HepG2 (cell line): ENCODE measurements around the gene GMPPA. TPM values are rescaled to one million over a fixed set of nuclear protein-coding genes. Genes with fewer than 3 reads are reported as not detected.

Experiments used
- AHDC1 ChIP-seq: sonication (generic); formaldehyde crosslinking; IDR thresholded peaks from 2 replicates; pipeline ENCODE4 v1.5.1; 2020; ENCODE audit warnings: mild to moderate bottlenecking, missing genetic modification reagents, borderline replicate concordance
- ATF7 ChIP-seq, 2 experiments: fragments of 450-650 bp in 1 of 2; sonication (generic) in 1 of 2; formaldehyde crosslinking in 1 of 2; IDR thresholded peaks; 2 replicates each; pipeline versions ENCODE4 v1.4.0 to v1.6.1; 2016 to 2020; ENCODE audit warnings: antibody characterized with exemption in 1 of 2, mild to moderate bottlenecking in 1 of 2, missing genetic modification reagents in 1 of 2
- FOXO4 ChIP-seq: sonication (generic); formaldehyde crosslinking; conservative IDR thresholded peaks from 2 replicates; pipeline ENCODE4 v1.8.1; 2023; ENCODE audit warnings: missing genetic modification reagents
- RAD51 ChIP-seq: fragments of 450-650 bp; IDR thresholded peaks from 2 replicates; pipeline ENCODE4 v1.6.1; 2016; ENCODE audit warnings: borderline replicate concordance
- SNAPC4 ChIP-seq: sonication (generic); formaldehyde crosslinking; IDR thresholded peaks from 2 replicates; pipeline ENCODE4 v1.4.0; 2020; ENCODE audit warnings: mild to moderate bottlenecking, missing genetic modification reagents
- SP4 ChIP-seq: sonication (generic); formaldehyde crosslinking; IDR thresholded peaks from 2 replicates; pipeline ENCODE4 v1.8.1; 2023; ENCODE audit warnings: mild to moderate bottlenecking, missing genetic modification reagents
- TARDBP ChIP-seq: sonication (generic); formaldehyde crosslinking; IDR thresholded peaks from 2 replicates; pipeline ENCODE4 v1.8.0; 2022; ENCODE audit warnings: mild to moderate bottlenecking, missing genetic modification reagents
- XRCC5 ChIP-seq: fragments of 200-400 bp; formaldehyde crosslinking; optimal IDR thresholded peaks from 2 replicates; pipeline ENCODE3; 2017; ENCODE audit warnings: mild to moderate bottlenecking, low read length
- ZFP36L1 ChIP-seq: sonication (generic); formaldehyde crosslinking; IDR thresholded peaks from 2 replicates; pipeline ENCODE4 v1.8.0; 2022; ENCODE audit warnings: mild to moderate bottlenecking, missing genetic modification reagents, moderate library complexity
- ZFP90 ChIP-seq: sonication (generic); formaldehyde crosslinking; IDR thresholded peaks from 2 replicates; pipeline ENCODE4 v1.8.0; 2022; ENCODE audit warnings: missing genetic modification reagents, mild to moderate bottlenecking, inconsistent platforms, borderline replicate concordance
- ZNF136 ChIP-seq: sonication (generic); formaldehyde crosslinking; IDR thresholded peaks from 2 replicates; pipeline ENCODE4 v1.8.1; 2022; ENCODE audit warnings: low read depth, mild to moderate bottlenecking, moderate library complexity, missing genetic modification reagents
- ZNF546 ChIP-seq: sonication (generic); formaldehyde crosslinking; conservative IDR thresholded peaks from 2 replicates; pipeline ENCODE4 v1.8.1; 2023; ENCODE audit warnings: mild to moderate bottlenecking, missing genetic modification reagents
- ZNF839 ChIP-seq: sonication (generic); formaldehyde crosslinking; IDR thresholded peaks from 2 replicates; pipeline ENCODE4 v1.4.0; 2020; ENCODE audit warnings: missing genetic modification reagents, mild to moderate bottlenecking, borderline replicate concordance
- polyA plus RNA-seq, 8 experiments: library from polyadenylated mRNA; depleted of rRNA in 3 of 8; stranded (reverse) in 7 of 8; unstranded in 1 of 8; fragments of >200 nt; fragmentation: Illumina TruSeq in 4 of 8; extraction: Trizol in 4 of 8; gene quantifications; 2 replicates each; pipeline versions ENCODE4 v1.2.1 to v1.2.3, GENCODE V29; 2011 to 2016; ENCODE audit warnings: low read depth in 4 of 8, missing spikeins in 1 of 8, mixed read lengths in 1 of 8; ENCODE audit not compliant: insufficient read depth in 1 of 8
- total RNA-seq, 5 experiments: library from RNA; depleted of rRNA; stranded (reverse); fragments of >200 nt; fragmentation: Illumina TruSeq; extraction: Trizol; gene quantifications; 2 replicates each; pipeline ENCODE4 v1.2.3, GENCODE V29; 2016; ENCODE audit warnings: low read depth in 1 of 5
- TF ChIP-seq, protein P1 (sequence below): sonication (generic); formaldehyde crosslinking; IDR thresholded peaks from 2 replicates; pipeline ENCODE4 v1.9.0; 2022; ENCODE audit warnings: low read depth, missing genetic modification reagents

GMPPA gene
- total and polyA plus RNA-seq, 2 of the 13 experiments (the other 11 are each of a cell fraction or from before 2014, with no cell fraction given): 81.1 to 106 TPM

DNA sequence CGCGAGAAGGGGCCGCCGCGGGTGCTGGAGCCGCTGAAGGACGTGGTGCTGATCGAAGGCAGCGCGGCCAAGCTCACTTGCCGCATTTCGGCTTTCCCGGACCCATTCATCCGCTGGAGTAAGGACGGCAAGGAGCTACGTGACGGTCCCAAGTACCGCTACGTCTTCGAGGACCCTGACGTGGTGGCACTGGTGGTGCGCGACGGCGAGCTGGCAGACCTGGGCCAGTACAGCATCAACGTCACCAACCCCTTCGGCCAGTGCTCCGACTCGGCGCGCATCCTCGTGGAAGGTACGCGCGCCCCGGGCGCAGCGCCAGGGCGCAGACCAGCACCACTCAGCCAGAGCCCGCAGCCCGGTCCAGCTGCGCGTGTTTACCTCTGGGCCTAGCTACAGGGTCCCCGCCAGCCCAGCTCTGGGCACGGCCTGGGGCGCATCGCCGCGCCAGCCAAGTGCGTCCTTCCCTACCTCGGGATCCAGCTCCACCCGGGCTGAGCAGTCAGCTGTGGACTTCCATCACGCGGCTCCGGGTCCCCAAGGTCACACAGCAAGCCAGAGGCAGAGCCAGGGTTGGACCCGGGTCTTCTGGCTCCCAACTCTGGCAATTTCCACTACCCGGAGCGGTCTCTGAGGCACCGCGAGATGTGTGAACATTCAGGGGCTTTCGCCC is 1.7 kb upstream of the GMPPA start (continued):
- no peak for TF ChIP-seq SNAPC4 (CRISPR knock-in tag)
- TF ChIP-seq ZNF839 (CRISPR knock-in tag): no peak
- TF ChIP-seq SP4 (CRISPR knock-in tag): 0 out of 2 replicates have a peak, but pooled peaks have one; percentile 10
- TF ChIP-seq ZNF546 (CRISPR knock-in tag): no peak
- no peak for TF ChIP-seq ATF7 (IDR thresholded peaks at IDR 0.05)
- no peak for TF ChIP-seq ATF7 (CRISPR knock-in tag; IDR thresholded peaks at IDR 0.05)
- TF ChIP-seq FOXO4 (CRISPR knock-in tag): 0 out of 2 replicates have a peak, but pooled peaks have one; percentile 77
- no peak for TF ChIP-seq ZFP36L1
- TF ChIP-seq ZFP90 (CRISPR knock-in tag): no peak
- TF ChIP-seq AHDC1 (CRISPR knock-in tag): peak; percentile 54; the same call in 1 of the 2 replicates
- no peak for TF ChIP-seq RAD51
- TF ChIP-seq, protein P1, sequence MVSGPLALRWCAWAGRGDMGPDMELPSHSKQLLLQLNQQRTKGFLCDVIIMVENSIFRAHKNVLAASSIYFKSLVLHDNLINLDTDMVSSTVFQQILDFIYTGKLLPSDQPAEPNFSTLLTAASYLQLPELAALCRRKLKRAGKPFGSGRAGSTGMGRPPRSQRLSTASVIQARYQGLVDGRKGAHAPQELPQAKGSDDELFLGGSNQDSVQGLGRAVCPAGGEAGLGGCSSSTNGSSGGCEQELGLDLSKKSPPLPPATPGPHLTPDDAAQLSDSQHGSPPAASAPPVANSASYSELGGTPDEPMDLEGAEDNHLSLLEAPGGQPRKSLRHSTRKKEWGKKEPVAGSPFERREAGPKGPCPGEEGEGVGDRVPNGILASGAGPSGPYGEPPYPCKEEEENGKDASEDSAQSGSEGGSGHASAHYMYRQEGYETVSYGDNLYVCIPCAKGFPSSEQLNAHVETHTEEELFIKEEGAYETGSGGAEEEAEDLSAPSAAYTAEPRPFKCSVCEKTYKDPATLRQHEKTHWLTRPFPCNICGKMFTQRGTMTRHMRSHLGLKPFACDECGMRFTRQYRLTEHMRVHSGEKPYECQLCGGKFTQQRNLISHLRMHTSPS (CRISPR knock-in tag): peak; percentile 53; the same call in 1 of the 2 replicates
- TF ChIP-seq ZNF136 (CRISPR knock-in tag): no peak
- no peak for TF ChIP-seq XRCC5
- peak; percentile 63 for TF ChIP-seq TARDBP (CRISPR knock-in tag)
